WI38 (cell line): Measurements from ENCODE around the gene PPDPF.

Source experiments
- H3K4me3 ChIP-seq: 2 replicates; pipeline ENCODE4 v1.5.1; 2011; ENCODE audit warnings: low read depth, mild to moderate bottlenecking, control low read depth, low read length
- CTCF ChIP-seq: IDR thresholded peaks from 2 replicates; pipeline ENCODE4 v1.5.1; 2012; ENCODE audit warnings: low read depth, mild to moderate bottlenecking, control low read depth, low read length

The PPDPF gene

GRCh38 chr20:63546956-63547724, 26.6 kb downstream of the PPDPF start:
- no peak overlapping the region for H3K4me3 ChIP-seq
- TF ChIP-seq CTCF: no peak

- no peak for TF ChIP-seq CTCF
- H3K4me3 ChIP-seq: no peak within 1 kb of the TSS
Measured at GRCh38 chr20:63547725-63548480, 27.3 kb downstream of the PPDPF start, which contains the start of gene SRMS. Gene SRMS (minus strand): TSS chr20:63547749. CDS start chr20:63547463, 286 bp downstream.

GRCh38 chr20:63548542-63548941, 28.0 kb downstream of the PPDPF start:
- TF ChIP-seq CTCF: no peak
- H3K4me3 ChIP-seq: no peak overlapping the region

DNA sequence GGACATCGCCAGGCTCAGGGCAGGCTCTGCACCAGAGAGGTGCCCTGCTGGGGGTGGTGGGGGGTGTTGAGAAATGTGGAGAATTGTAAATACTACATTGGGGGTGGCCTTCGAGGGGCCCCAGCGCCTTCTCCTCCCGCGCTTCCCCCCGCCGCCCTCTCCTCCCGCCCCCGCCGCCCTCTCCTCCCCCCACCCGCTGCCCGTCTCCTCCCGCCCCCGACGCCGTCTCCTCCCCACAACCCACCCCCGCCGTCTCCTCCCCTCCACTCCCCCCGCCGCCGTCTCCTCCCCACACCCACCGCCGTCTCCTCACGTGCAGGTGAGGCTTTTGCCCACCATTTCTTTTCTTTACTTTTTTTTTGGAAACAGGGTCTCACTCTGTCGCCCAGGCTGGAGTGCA, 28.5 kb downstream of the PPDPF start:
- no peak for TF ChIP-seq CTCF
- H3K4me3 ChIP-seq: no peak overlapping the region

DNA sequence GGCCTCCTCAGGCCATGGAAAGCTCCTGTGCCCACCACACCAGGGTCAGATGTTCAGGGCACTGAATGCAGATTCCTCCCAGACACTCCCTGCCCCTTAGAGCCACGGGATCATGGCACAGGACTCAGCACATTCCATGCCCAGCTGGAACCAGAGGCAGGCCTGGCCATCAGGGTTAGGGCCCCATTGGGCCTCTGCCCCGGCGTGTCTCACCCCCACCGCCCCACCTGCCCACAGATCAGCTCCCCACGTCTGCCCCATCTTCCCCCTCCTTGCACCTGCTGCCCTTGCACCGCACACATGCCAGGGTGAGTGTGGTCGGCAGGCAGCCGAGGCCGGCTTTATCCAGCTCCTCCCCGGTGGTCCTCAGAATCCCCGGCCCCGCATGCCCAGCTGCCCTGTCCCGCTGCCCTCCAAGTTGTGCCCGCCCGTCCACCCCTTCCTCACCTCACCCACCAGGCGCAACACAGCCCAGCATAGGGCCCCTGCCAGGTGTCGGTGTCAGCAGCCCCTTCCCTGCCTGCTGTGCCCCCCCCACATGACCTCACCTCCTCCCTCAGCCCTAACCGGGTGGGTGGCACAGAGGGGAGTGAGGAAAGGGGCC, 29.2 kb downstream of the PPDPF start:
- no peak for TF ChIP-seq CTCF
- no peak overlapping the region for H3K4me3 ChIP-seq

DNA sequence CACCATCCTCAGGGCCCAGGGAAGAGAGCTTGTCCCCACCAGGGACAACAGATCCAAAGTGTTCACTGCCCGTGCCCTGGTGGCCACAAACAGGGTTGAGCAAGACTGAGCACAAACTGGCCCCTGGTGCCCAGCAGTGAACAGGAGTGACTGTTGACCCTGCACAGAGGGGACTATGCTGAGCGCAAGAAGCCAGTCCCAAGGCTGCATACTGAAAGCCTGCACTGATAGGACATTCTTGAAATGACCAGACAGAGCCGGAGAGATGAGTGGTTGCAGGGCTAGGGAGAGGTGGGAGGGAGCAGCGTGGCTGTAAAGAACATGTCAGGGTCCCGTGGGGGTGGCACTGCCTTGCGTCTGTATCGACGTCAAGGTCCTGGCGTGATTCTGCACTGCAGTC, 30.5 kb downstream of the PPDPF start:
- TF ChIP-seq CTCF: no peak
- no peak overlapping the region for H3K4me3 ChIP-seq
